Subcutaneous adipose tissue (tissue), 4 donors: ENCODE results near the gene PCDH9. TPM values are rescaled to one million over a fixed set of nuclear protein-coding genes. Genes with fewer than 3 reads are reported as not detected.

ENCODE experiments used
- total RNA-seq, 4 donors: library from RNA; depleted of rRNA; stranded (reverse); fragments of >200 nt; gene quantifications; one replicate each; pipeline ENCODE4 v1.1.0, GENCODE V29; 2016
- TF ChIP-seq, protein P1 (sequence below): fragments of 450-650 bp; IDR thresholded peaks from one replicate; pipeline ENCODE4 v1.5.1; 2016; ENCODE audit warnings: low read depth, mild to moderate bottlenecking, control low read depth, antibody characterized with exemption, moderate library complexity

Gene PCDH9
- total RNA-seq, 4 donors from 2014 or later: 9.0 to 28.4 (median 12.0) TPM

DNA sequence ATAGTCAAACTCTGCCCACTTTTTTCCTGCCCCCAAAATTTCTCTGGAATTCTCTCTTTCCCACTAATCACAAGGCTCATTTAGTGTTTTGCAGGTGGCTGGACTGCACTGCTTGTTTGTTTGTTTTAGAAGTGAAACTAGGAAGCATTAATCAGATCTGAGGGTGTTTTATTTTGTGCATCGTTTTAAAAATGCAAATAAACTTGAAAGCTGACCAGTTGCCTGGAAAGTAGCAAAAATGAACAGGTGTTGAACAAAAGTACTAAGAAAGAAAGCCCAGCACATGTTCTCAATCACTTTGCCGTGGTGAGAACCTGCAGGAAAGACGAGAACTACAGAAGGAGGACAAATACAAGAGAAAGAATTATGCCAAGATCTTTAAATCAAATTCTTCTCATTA lies 365.5 kb downstream of the PCDH9 start:
- TF ChIP-seq, protein P1, sequence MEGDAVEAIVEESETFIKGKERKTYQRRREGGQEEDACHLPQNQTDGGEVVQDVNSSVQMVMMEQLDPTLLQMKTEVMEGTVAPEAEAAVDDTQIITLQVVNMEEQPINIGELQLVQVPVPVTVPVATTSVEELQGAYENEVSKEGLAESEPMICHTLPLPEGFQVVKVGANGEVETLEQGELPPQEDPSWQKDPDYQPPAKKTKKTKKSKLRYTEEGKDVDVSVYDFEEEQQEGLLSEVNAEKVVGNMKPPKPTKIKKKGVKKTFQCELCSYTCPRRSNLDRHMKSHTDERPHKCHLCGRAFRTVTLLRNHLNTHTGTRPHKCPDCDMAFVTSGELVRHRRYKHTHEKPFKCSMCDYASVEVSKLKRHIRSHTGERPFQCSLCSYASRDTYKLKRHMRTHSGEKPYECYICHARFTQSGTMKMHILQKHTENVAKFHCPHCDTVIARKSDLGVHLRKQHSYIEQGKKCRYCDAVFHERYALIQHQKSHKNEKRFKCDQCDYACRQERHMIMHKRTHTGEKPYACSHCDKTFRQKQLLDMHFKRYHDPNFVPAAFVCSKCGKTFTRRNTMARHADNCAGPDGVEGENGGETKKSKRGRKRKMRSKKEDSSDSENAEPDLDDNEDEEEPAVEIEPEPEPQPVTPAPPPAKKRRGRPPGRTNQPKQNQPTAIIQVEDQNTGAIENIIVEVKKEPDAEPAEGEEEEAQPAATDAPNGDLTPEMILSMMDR: no peak

DNA sequence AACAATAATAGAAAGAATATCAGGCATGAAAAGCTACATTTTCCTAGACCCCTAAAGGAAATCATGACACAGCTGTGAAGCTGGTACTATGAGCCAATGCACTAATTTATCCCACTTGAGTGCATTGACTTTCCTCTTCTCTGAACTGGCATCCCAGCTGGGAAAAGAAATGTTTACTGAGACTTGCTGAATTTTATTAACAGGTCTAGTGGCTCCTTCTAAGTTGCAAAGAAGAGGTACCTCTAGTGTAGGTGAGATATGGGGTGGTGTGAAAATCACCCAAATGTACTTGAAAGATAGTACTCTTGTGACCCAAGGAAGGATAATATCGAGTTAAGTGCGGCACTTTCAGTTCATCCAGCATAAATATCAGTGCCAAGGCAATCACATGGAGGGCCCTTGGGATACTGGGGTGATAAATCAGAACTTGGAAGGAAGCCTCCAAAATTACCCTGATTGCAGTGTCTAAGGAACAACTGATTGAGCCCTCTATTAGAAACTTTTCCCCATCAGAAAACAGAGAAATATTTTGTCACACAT lies 369.2 kb downstream of the PCDH9 start:
- TF ChIP-seq, protein P1: no peak

DNA sequence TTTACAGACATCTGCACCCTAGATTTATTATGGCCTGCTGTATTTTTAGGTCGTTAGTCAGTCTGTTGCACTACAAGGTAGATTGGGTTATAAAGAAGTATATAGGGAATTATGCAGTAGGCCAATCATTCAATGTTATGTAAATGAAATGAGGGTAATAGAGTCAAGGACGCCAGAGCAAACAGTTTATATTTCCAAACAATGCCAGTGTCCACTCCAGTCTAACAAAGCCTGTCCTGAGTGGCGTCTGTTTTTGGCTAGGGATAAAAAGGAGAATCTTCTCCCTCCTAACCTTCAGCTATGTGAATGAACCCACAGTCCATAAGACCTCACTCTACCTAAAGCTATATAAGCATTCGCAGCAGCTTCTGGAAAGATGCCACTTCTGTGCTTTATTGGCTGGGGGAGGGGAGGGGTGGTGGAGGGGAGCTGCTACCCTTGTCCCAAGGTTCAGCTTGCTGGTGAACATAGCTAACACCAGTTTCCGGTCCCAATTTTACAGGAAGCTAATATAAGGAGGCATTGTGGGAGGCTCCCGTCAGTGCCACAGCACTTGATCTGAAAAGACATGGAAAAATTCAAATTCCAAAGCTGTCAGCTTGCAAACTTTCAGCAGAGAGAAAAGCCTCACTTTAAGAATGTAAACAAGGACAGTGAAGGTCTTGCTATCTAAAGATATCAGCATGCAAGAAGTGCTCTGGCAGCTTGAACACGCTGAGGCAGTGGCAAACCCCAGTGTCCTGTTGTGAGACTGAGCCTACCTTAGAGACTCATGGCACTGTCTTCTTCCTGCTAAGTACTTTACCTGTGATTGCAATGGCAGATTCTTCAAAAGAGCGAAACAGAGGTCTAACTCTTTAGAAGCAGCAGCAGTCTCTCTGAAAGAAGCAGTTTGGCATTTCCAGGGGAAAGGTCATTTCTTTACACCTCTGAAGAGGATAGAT lies 369.9 kb downstream of the PCDH9 start:
- TF ChIP-seq, protein P1: no peak

DNA sequence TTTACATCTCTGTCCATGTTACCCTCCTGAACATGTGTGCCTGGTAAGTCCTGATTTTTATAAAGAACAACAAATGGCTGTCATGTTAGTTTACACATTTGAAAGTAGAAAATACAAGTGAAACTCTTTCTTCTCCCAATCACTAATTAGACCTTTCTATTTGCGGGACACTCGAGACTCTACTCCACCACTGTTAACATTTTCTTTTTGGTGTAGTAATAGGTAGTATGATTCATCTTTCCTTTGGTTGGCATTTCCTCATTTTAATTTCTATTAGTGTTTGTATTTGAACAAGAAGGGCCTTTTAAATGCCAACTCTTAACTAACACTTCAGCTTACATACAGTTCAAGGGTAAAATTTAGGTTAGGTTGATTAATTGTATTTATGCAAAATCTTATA lies 371.1 kb downstream of the PCDH9 start:
- TF ChIP-seq, protein P1: no peak

DNA sequence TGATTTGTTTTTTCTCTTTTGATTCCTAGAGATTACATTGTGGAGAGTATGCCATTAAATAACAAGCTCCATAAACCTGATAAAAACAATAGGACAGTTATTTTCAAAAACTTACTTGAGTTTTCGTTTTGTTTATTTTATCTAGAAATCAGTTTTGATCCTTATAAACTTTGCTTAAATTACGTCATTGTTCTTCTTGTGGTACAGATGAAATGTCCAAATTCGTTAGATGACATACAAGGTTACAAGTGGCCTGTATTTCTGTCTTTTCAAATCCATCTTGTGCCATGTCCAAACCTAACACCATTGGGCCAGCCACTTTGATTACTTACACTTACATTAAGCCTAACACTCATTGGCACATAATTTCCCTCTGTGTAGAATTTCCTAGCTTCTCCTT lies 372.0 kb downstream of the PCDH9 start:
- TF ChIP-seq, protein P1: no peak

DNA sequence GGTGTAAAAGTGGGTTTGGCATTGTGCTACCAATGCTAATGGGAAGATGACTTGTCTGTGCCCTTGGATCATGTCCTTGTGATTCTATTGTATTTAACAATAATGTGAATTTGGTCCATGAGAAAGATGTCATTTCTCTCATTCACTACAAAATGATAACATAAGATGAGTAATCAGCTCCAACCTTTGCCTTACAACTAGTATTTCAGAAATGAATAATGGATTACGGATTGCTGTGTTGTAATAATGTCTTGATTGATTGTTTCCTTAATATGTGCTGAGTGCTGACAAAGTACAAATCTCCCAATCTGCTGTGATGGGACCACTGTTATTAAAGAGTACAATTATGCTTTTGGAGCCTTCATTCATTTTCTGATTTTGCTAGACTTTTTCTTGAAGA lies 375.0 kb downstream of the PCDH9 start:
- TF ChIP-seq, protein P1: no peak

DNA sequence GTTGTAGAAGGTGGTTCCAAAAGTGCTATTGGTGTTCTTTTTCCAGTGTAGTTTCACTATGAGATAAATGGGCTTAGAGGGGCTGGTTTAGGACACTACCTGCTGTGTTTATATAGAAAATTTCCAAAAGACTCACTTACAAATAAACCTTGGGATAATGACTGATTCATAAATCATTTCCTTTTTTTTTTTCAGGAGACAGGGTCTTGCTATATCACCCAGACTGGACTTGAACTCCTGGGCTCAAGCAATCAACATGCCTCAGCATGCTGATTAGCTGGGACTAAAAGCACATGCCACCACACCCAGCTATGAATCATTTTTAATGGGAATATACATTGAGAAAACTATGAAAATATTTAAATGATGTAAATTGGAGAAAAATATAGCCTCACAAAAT lies 376.6 kb downstream of the PCDH9 start:
- TF ChIP-seq, protein P1: no peak
